ENCODE measurements around the gene TUBB4A. TPM values are rescaled to one million over a fixed set of nuclear protein-coding genes. Genes with fewer than 3 reads are reported as not detected.

The TUBB4A gene
- total RNA-seq, 4 donors from 2014 or later: 1.7 to 2.5 (median 2.0) TPM

DNA sequence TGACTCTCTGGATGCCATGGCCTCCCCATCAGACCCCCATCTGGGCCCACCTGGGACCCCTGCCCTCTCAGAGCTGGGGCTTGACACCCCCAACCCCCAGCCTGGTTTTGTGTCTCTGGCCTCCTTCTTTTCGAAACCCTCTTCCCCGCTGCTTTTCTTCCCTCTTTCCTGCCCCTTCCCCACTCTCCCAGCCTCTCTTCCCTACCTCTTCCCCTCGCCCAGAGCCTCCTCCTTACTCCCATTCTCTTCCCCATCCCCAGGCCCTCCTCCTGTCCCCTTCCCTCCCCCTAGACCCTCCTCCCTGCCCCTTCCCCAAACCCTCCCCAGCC is 30.9 kb upstream of the TUBB4A start:
- Histone ChIP-seq H3K9me3 (no peaks in the 10 kb centered on the region), H3K27me3 (peaks cover 8 to 23% (median 10%) of the 10 kb centered on the region in 3 donors), H3K36me3 (no peaks in the 10 kb centered on the region), H3K27ac (no peak overlapping the region), H3K4me1 (peaks cover 25 to 29% of the 10 kb centered on the region in 2 donors), H3K4me3 (no peak overlapping the region)
- DNase-seq: no peak
- TF ChIP-seq, protein P1, sequence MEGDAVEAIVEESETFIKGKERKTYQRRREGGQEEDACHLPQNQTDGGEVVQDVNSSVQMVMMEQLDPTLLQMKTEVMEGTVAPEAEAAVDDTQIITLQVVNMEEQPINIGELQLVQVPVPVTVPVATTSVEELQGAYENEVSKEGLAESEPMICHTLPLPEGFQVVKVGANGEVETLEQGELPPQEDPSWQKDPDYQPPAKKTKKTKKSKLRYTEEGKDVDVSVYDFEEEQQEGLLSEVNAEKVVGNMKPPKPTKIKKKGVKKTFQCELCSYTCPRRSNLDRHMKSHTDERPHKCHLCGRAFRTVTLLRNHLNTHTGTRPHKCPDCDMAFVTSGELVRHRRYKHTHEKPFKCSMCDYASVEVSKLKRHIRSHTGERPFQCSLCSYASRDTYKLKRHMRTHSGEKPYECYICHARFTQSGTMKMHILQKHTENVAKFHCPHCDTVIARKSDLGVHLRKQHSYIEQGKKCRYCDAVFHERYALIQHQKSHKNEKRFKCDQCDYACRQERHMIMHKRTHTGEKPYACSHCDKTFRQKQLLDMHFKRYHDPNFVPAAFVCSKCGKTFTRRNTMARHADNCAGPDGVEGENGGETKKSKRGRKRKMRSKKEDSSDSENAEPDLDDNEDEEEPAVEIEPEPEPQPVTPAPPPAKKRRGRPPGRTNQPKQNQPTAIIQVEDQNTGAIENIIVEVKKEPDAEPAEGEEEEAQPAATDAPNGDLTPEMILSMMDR (IDR thresholded peaks at IDR 0.05 in 4 of 5, conservative IDR thresholded peaks at IDR 0.05 in 1 of 5): no peak
- TF ChIP-seq POLR2A (IDR thresholded peaks at IDR 0.05): no peak
- intact Hi-C loops (cut with DNase I; ENCODE audit: low total_unique reads): loop anchor here (5.0 kb wide), 2 partner anchors 76 to 204 kb away; partner anchors contain the start of genes GPR108, SLC25A23 and TRIP10
- in situ Hi-C loops (cut with MboI; ENCODE audit: low sequenced_read_pairs in 4 of 4): no loop called here
- no peak for ATAC-seq

GRCh38 chr19:6532244-6532999 is 30.3 kb upstream of the TUBB4A start:
- Histone ChIP-seq H3K4me3 (no peak overlapping the region), H3K36me3 (no peaks in the 10 kb centered on the region), H3K9me3 (no peaks in the 10 kb centered on the region), H3K27ac (no peak overlapping the region), H3K27me3 (peaks cover 8 to 23% (median 10%) of the 10 kb centered on the region in 3 donors), H3K4me1 (peaks cover 25 to 29% of the 10 kb centered on the region in 2 donors)
- in situ Hi-C loops (cut with MboI; ENCODE audit: low sequenced_read_pairs in 4 of 4): no loop called here
- no peak for DNase-seq
- no peak for TF ChIP-seq POLR2A (IDR thresholded peaks at IDR 0.05)
- TF ChIP-seq, protein P1 (IDR thresholded peaks at IDR 0.05 in 4 of 5, conservative IDR thresholded peaks at IDR 0.05 in 1 of 5): no peak
- intact Hi-C loops (cut with DNase I; ENCODE audit: low total_unique reads): loop anchor here (5.0 kb wide), 2 partner anchors 75 to 205 kb away; partner anchors contain the start of genes GPR108, SLC25A23 and TRIP10
- no peak for ATAC-seq

GRCh38 chr19:6531956-6532243 is 29.8 kb upstream of the TUBB4A start:
- intact Hi-C loops (cut with DNase I; ENCODE audit: low total_unique reads) (loop anchor here (2.0 to 5.0 kb wide), 3 partner anchors 15 to 205 kb away; partner anchors contain the start of genes GPR108, SLC25A23 and TRIP10), in situ Hi-C loops (cut with MboI; ENCODE audit: low sequenced_read_pairs in 4 of 4) (no loop called here)
- Histone ChIP-seq H3K27ac (no peak overlapping the region), H3K36me3 (no peaks in the 10 kb centered on the region), H3K27me3 (peaks cover 8 to 23% (median 10%) of the 10 kb centered on the region in 3 donors), H3K9me3 (no peaks in the 10 kb centered on the region), H3K4me1 (peaks cover 25 to 29% of the 10 kb centered on the region in 2 donors), H3K4me3 (peak overlapping the region in 3 of 4 donors; percentile 67 to 75 (median 74))
- TF ChIP-seq, protein P1 (IDR thresholded peaks at IDR 0.05 in 4 of 5, conservative IDR thresholded peaks at IDR 0.05 in 1 of 5): no peak
- TF ChIP-seq POLR2A (IDR thresholded peaks at IDR 0.05): no peak
- ATAC-seq (no peak), DNase-seq (no peak)

DNA sequence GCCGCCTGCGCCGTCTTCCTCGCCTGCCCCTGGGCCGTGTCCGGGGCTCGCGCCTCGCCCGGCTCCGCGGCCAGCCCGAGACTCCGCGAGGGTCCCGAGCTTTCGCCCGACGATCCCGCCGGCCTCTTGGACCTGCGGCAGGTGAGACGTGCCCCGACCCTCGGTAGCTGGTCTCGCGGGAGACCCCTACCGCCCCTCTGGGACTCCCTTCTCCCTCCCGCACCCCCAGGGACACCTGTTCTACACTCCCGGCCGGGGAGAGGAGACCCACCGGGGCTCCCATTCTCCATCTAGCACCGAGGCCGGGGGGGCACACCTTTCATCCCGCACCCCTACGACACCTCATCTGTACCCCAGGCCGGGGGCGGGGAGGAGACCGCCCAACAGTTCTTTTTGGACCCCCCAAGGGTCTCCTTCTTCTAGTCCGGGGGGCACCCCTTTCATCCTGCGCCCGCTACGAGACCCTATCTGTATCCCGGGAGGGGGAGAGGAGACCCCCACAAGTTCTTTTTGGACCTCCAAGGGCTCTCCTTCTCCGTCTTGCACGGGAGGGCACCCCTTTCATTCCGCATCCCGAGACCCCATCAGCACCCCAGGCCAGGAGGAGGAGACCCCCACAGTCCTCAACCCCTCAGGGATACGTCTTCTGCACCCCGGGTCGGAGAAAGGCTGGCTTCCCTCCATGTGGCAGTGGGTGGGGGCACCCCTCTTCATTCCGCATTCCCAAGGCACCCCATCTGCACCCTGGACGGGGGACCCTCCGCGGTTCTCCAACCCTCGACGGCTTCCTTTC is 29.2 kb upstream of the TUBB4A start:
- intact Hi-C loops (cut with DNase I; ENCODE audit: low total_unique reads) (loop anchor here (2.0 to 5.0 kb wide), 3 partner anchors 15 to 206 kb away; partner anchors contain the start of genes GPR108, SLC25A23 and TRIP10), in situ Hi-C loops (cut with MboI; ENCODE audit: low sequenced_read_pairs in 4 of 4) (no loop called here)
- H3K27ac ChIP-seq: peak overlapping the region; percentile 74 to 90 (median 86)
- peak overlapping the region; percentile 67 to 75 (median 74) for H3K4me3 ChIP-seq
- H3K36me3 ChIP-seq: no peaks in the 10 kb centered on the region
- ATAC-seq (no peak), DNase-seq (no peak)
- H3K27me3 ChIP-seq: peaks cover 8 to 23% (median 10%) of the 10 kb centered on the region in 3 donors
- TF ChIP-seq POLR2A (IDR thresholded peaks at IDR 0.05): no peak
- TF ChIP-seq, protein P1 (IDR thresholded peaks at IDR 0.05 in 4 of 5, conservative IDR thresholded peaks at IDR 0.05 in 1 of 5): no peak
- H3K4me1 ChIP-seq: peaks cover 25 to 29% of the 10 kb centered on the region in 2 donors
- H3K9me3 ChIP-seq: no peaks in the 10 kb centered on the region

Data from gastrocnemius medialis (tissue), 4 donors.